HEK293 (cell line): ENCODE results near the gene BCAN.
"Not testable (repeated sequence)": the region's sequence is repeated elsewhere in the genome, so short reads cannot be mapped to it uniquely, and the experiment has no call there.

Experiments
- CTCF ChIA-PET: fragments of 350-600 bp; formaldehyde crosslinking; extraction: SDS; loops from one replicate; lab custom pipeline; 2021; ENCODE audit warnings: antibody characterized with exemption; lab: Yijun Ruan, JAX
- POLR2A ChIA-PET: fragments of 300-600 bp; formaldehyde crosslinking; extraction: SDS; loops from one replicate; lab custom pipeline; 2020; ENCODE audit warnings: antibody characterized with exemption, inconsistent platforms; lab: Yijun Ruan, JAX
- H3K27ac ChIP-seq: fragments of 200-500 bp; sonication (Bioruptor generic); 2 replicates; pipeline ENCODE4 v1.5.1; 2014; ENCODE audit warnings: low read depth, low read length, control low read depth, inconsistent platforms; ENCODE audit errors: extremely low read depth
- H3K36me3 ChIP-seq, 2 experiments: fragments of 200-500 bp in 1 of 2; sonication (Bioruptor generic) in 1 of 2; 1 replicate in 1 of 2; 2 replicates in 1 of 2; pipeline ENCODE4 v1.5.1; 2014 to 2017; ENCODE audit warnings: inconsistent platforms in 2 of 2, low read length in 2 of 2; ENCODE audit not compliant: control insufficient read depth in 2 of 2, insufficient read depth in 1 of 2
- H3K4me1 ChIP-seq: fragments of 200-500 bp; sonication (Bioruptor generic); 2 replicates; pipeline ENCODE4 v1.5.1; 2014; ENCODE audit warnings: mild to moderate bottlenecking, low read length, inconsistent platforms; ENCODE audit not compliant: control insufficient read depth, insufficient read depth
- H3K4me3 ChIP-seq: 2 replicates; pipeline ENCODE4 v1.5.1; 2011; ENCODE audit warnings: low read depth, mild to moderate bottlenecking, control low read depth, low read length, moderate library complexity
- H3K9me3 ChIP-seq: fragments of 200-500 bp; sonication (Bioruptor generic); 2 replicates; pipeline ENCODE4 v1.5.1; 2014; ENCODE audit warnings: low read depth, low read length, inconsistent platforms; ENCODE audit not compliant: control insufficient read depth, insufficient read depth
- HIC1 ChIP-seq: fragments of 450-650 bp; formaldehyde crosslinking; IDR thresholded peaks from 2 replicates; pipeline ENCODE4 v1.5.1; 2016; ENCODE audit warnings: missing biosample characterization, missing genetic modification characterization
- KLF1 ChIP-seq: fragments of 450-650 bp; formaldehyde crosslinking; IDR thresholded peaks from 2 replicates; pipeline ENCODE4 v1.5.1; 2016; ENCODE audit warnings: missing biosample characterization, missing genetic modification characterization
- PRDM10 ChIP-seq: fragments of 450-650 bp; formaldehyde crosslinking; IDR thresholded peaks from 2 replicates; pipeline ENCODE4 v1.5.1; 2016; ENCODE audit warnings: missing biosample characterization, missing genetic modification characterization
- SCRT1 ChIP-seq: fragments of 450-650 bp; formaldehyde crosslinking; IDR thresholded peaks from 2 replicates; pipeline ENCODE4 v1.5.1; 2016; ENCODE audit warnings: missing biosample characterization, missing genetic modification characterization, borderline replicate concordance
- SP7 ChIP-seq: fragments of 450-650 bp; formaldehyde crosslinking; IDR thresholded peaks from 2 replicates; pipeline ENCODE4 v1.5.1; 2016; ENCODE audit warnings: missing biosample characterization, missing genetic modification characterization
- ZBTB6 ChIP-seq: fragments of 450-650 bp; formaldehyde crosslinking; IDR thresholded peaks from 2 replicates; pipeline ENCODE4 v1.5.1; 2017; ENCODE audit warnings: missing biosample characterization, missing genetic modification characterization
- ZNF121 ChIP-seq: fragments of 450-650 bp; formaldehyde crosslinking; IDR thresholded peaks from 2 replicates; pipeline ENCODE4 v1.5.1; 2016; ENCODE audit warnings: missing biosample characterization, missing genetic modification characterization
- ZNF274 ChIP-seq, 2 experiments: fragments of 200-500 bp in 1 of 2; fragments of 450-650 bp in 1 of 2; sonication (Bioruptor generic) in 1 of 2; formaldehyde crosslinking in 1 of 2; IDR thresholded peaks; 2 replicates each; pipeline versions ENCODE4 v1.5.1 to v1.6.1; 2014 to 2016; ENCODE audit warnings: borderline replicate concordance in 1 of 2, inconsistent platforms in 1 of 2, low read length in 1 of 2, missing biosample characterization in 1 of 2, missing genetic modification characterization in 1 of 2

Gene BCAN

DNA sequence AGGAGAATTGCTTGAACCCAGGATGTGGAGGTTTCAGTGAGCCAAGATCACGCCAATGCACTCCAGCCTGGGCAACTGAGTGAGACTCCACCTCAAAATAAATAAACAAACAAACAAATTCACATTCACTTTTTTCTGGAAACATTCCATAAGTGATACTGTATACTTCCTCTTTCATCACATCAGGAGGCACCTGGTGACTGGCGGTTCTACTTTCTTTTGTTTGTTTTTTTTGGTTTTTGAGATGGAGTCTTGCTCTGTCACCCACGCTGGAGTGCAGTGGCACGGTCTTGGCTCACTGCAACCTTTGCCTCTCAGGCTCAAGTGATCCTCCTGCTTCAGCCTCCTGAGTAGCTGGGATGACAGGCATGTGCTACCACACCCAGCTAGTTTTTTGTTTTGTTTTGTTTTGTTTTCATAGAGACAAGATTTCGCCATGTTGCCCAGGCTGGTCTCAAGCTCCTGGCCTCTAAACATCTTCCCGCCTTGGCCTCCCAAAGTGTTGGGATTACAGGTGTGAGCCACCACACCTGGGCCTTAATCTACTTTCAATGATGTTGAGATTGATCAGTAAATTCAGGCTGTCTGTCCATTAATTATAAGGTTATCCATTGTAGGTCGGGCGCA, 12.0 kb upstream of the BCAN start:
- Histone ChIP-seq H3K4me3 (no peak overlapping the region), H3K4me1 (no peaks in the 10 kb centered on the region), H3K9me3 (no peaks in the 10 kb centered on the region), H3K27ac (no peak overlapping the region), H3K36me3 (no peaks in the 10 kb centered on the region)
- ChIA-PET POLR2A (interaction anchor here (0.9 kb wide), 1 partner anchor 14 kb away, joined by 3 read pairs; no protein-coding TSS in a partner anchor), CTCF (interaction anchor here (1.0 to 14.1 kb wide), 10 partner anchors 10 to 96 kb away, joined by 3 to 294 read pairs (median 4); partner anchors contain the start of gene HAPLN2)
- TF ChIP-seq ZNF121 (tag by site-specific recombination) (peak; percentile 66; the same call in 1 of the 2 replicates), ZBTB6 (tag by site-specific recombination) (peak; percentile 69; the same call in 1 of the 2 replicates), SCRT1 (tag by site-specific recombination) (no peak), PRDM10 (peak; percentile 75)

GRCh38 chr1:156631152-156631551, 10.8 kb upstream of the BCAN start:
- H3K36me3 ChIP-seq, H3K4me3 ChIP-seq, H3K9me3 ChIP-seq, H3K27ac ChIP-seq, H3K4me1 ChIP-seq, POLR2A ChIA-PET: not testable (repeated sequence)
- CTCF ChIA-PET = interaction anchor here (0.6 to 14.1 kb wide), 7 partner anchors 9 to 58 kb away, joined by 3 to 294 read pairs (median 4); no protein-coding TSS in a partner anchor

GRCh38 chr1:156632355-156632754, 9.6 kb upstream of the BCAN start:
- Histone ChIP-seq H3K4me3 (no peak overlapping the region), H3K27ac (no peak overlapping the region), H3K9me3 (no peaks in the 10 kb centered on the region), H3K4me1 (no peaks in the 10 kb centered on the region), H3K36me3 (no peaks in the 10 kb centered on the region)
- CTCF ChIA-PET = interaction anchor here (1.1 to 14.1 kb wide), 2 partner anchors 12 to 26 kb away, joined by 3 to 294 read pairs; no protein-coding TSS in a partner anchor
- TF ChIP-seq KLF1 (tag by site-specific recombination) (no peak), ZBTB6 (tag by site-specific recombination) (no peak), ZNF274 (IDR thresholded peaks at IDR 0.05; ENCODE audit: low read length) (no peak), ZNF274 (tag by site-specific recombination; IDR thresholded peaks at IDR 0.05; ENCODE audit: borderline replicate concordance) (no peak), SP7 (tag by site-specific recombination) (no peak), HIC1 (tag by site-specific recombination) (no peak)
- POLR2A ChIA-PET = no interaction called here
